IPS-18c (cell line): Measurements from ENCODE around the gene ARHGEF6.

ENCODE experiments used
- H3K4me3 ChIP-seq: 2 replicates; pipeline ENCODE4 v1.7.0; 2013; ENCODE audit warnings: low read depth, mild to moderate bottlenecking, low read length, moderate library complexity; ENCODE audit not compliant: insufficient read depth
- H3K9me3 ChIP-seq: one replicate; pipeline ENCODE4 v1.6.1; 2013; ENCODE audit warnings: mild to moderate bottlenecking, low read length, moderate library complexity; ENCODE audit not compliant: control insufficient read depth, insufficient read depth

Gene ARHGEF6

DNA sequence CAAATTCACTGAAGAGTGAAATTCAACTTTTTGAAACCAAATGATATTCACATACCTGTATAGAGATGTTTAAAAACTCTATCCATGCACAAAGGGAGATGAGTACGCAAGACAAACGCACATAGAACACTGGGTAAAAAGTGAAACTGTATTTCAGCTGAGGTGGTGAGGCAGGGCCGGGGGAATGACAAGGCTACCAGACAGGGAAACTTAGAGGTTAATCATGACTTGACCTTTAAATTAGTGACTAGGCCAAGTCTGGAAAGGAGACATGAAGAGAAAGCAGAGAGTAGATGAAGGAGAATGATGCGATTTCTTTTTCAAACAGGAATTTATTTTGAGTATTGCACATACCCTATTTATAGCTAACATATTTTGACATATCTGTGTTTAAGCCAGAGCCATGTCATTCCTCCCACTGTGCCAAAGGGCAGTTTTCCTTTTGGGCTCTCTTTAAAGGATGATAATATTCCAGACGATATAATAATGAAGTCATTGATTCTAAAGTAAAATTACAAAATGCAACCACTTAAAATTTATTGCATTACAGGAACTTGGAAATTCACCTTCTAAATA lies 49.4 kb downstream of the ARHGEF6 start:
- no peak overlapping the region for H3K4me3 ChIP-seq
- peaks cover 2% of the 10 kb centered on the region for H3K9me3 ChIP-seq

GRCh38 chrX:136728393-136728792 lies 52.3 kb downstream of the ARHGEF6 start:
- Histone ChIP-seq H3K4me3 (no peak overlapping the region), H3K9me3 (peaks cover 5% of the 10 kb centered on the region)

- no peak overlapping the region for H3K4me3 ChIP-seq
- peaks cover 6% of the 10 kb centered on the region for H3K9me3 ChIP-seq
Observed at GRCh38 chrX:136725441-136726104, 55.2 kb downstream of the ARHGEF6 start.

DNA sequence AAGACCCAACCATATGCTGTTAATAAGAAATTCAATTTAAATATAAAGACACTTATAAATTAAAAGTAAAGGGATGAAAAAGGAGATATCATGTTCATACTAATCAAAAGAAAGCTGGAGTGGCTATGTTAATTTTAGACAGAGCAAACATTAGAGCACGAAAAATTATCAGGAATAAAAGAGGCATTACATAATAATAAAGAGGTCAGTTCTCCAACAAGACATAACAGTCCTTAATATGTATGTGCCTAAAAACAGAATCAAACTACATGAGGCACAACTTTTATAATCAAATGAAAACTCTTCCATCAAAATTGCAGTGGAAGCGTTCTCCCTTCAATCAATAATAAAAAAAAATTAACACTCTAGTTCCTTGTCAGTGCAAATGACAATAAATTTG lies 62.6 kb downstream of the ARHGEF6 start:
- Histone ChIP-seq H3K9me3 (no peaks in the 10 kb centered on the region), H3K4me3 (no peak overlapping the region)

- Histone ChIP-seq H3K9me3 (no peaks in the 10 kb centered on the region), H3K4me3 (no peak overlapping the region)
Observed at GRCh38 chrX:136714626-136715599, 65.8 kb downstream of the ARHGEF6 start.

GRCh38 chrX:136712650-136713310 lies 68.0 kb downstream of the ARHGEF6 start:
- H3K4me3 ChIP-seq: peak overlapping the region; percentile 20; the same call in 1 of the 2 replicates
- no peaks in the 10 kb centered on the region for H3K9me3 ChIP-seq

DNA sequence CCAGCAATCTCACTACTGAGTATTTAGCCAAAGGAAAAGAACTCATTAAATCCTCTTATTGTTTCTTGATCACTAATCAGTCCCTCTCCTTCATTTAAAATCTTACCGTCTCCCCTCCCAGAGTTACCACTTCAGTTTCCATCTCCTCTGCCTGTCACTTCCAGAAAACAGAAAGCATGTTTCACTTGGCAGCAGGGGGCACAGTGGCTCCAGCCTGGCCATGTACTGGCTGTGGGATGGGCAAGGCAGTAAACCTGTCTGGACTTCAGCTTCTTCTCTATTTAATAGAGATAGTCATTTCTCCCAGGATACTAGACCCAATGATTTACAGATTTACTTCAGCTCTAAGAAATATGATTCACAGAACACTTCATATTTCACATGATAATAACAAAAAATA lies 69.6 kb downstream of the ARHGEF6 start:
- Histone ChIP-seq H3K9me3 (peaks cover 4% of the 10 kb centered on the region), H3K4me3 (no peak overlapping the region)

GRCh38 chrX:136710325-136710951 lies 70.3 kb downstream of the ARHGEF6 start:
- no peak overlapping the region for H3K4me3 ChIP-seq
- peaks cover 4% of the 10 kb centered on the region for H3K9me3 ChIP-seq

DNA sequence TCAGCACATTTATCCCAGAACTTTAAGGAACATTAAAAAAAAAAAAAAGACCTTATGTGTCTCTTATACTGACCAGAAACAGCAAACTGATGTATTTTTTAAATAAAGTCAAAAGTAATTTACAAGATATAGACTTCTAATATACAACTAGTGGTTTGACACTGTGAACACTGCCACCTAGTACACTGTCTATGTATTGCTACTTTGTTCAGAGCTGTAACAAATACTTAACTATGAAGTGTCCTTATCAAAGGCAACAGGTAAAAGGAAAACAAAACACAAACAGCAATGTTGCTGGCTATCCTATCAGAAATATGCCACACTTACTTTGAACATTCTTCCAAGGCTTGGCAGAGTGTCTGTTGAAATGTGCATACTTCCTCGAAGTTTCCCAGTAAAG lies 72.4 kb downstream of the ARHGEF6 start:
- peaks cover 4% of the 10 kb centered on the region for H3K9me3 ChIP-seq

DNA sequence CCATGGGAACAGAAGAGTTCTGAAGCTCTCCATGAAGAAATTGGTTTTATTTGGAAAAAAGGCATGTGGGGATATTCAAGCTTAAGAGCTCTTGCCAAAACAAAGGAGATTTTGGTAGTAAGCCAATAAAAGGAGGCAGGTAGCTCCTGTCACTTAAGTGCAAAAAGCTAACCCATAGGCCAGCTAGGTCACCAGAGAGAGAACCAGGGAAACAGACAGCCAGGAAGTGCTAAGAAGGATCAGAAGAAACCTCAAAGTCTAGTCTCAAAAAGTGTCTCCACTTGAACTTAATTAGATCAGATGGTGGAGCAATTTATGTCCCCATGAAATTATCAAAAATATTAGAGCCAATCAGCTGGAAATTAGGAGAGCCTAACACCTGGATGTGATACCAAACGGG lies 83.6 kb downstream of the ARHGEF6 start:
- H3K9me3 ChIP-seq: peaks cover 7% of the 10 kb centered on the region
- no peak overlapping the region for H3K4me3 ChIP-seq

More for the DNA sequence above, 72.4 kb downstream of the ARHGEF6 start:
- no peak overlapping the region for H3K4me3 ChIP-seq

DNA sequence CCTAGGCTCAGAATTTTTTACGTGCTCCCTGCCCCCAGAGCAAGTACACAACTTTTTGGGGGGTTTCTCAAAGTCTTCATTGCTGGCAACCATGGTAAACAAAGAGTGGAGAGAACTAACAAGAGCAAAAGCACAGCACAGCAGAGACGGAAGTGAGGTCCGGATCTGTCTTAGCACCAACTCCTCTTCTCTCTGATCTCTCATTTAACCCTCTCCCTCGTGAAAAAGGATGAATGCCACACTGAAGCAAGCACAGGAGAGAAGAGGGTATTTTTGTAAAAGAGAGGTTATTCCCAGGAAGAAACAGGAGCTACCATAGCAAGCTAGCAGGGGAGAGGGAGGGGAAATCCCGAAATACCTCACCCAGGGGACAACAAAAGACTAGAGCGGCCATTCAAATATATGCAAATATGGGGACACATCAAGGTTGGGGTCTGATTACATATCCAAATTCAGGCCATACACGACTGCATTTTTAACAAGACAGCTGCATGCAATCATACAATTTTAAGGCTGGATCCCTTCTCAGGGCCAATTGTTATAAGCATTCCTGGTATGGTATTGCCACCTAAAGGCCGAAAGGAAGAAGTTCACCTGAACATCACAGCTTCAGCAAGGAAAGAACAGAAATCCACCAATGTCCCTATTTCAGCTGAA lies 86.2 kb downstream of the ARHGEF6 start:
- Histone ChIP-seq H3K4me3 (no peak overlapping the region), H3K9me3 (peaks cover 7% of the 10 kb centered on the region)

GRCh38 chrX:136692271-136692670 lies 88.5 kb downstream of the ARHGEF6 start:
- no peak overlapping the region for H3K4me3 ChIP-seq
- peaks cover 5% of the 10 kb centered on the region for H3K9me3 ChIP-seq

DNA sequence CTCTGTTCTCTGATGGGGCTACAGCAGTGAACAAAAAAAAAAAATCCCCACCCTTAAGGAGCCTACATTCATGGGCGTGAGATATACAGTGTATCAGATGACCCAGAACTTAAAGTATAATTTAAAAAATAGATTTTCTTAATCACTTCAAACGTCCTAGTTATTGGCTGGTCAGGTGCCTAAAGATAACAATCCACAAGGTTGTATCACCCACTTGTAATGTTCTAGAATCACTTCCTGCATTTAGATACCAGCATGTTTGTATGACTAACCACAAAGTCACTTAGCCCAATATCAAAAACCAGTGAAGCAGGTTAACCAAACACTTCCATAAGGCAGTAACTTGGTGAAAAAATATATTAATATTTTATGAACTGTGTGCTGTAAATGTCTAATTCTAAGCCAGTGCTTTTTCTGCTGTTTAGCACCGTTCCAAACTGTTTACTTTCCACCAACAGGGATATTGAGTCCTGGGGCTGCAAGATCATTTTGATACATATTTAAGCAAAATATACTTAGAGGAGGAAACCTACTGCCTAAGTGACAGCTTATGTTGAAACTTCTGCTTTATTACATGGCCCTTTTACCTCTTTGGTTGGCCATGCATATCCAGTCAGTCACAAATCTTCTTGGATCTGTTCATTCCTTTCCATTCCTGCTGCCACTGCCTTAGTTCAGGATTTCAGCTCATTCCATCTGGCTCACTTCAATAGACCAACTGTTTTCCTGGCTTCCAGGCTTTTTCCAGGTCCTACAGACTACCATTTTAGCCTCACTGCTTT lies 89.5 kb downstream of the ARHGEF6 start:
- H3K9me3 ChIP-seq: peaks cover 5% of the 10 kb centered on the region

GRCh38 chrX:136689436-136689835 lies 91.3 kb downstream of the ARHGEF6 start:
- Histone ChIP-seq H3K4me3 (no peak overlapping the region), H3K9me3 (peaks cover 3% of the 10 kb centered on the region)

More for the DNA sequence above, 89.5 kb downstream of the ARHGEF6 start:
- no peak overlapping the region for H3K4me3 ChIP-seq

- H3K9me3 ChIP-seq: peaks cover 4% of the 10 kb centered on the region
- H3K4me3 ChIP-seq: no peak overlapping the region
Observed at GRCh38 chrX:136687457-136687856, 93.3 kb downstream of the ARHGEF6 start.

DNA sequence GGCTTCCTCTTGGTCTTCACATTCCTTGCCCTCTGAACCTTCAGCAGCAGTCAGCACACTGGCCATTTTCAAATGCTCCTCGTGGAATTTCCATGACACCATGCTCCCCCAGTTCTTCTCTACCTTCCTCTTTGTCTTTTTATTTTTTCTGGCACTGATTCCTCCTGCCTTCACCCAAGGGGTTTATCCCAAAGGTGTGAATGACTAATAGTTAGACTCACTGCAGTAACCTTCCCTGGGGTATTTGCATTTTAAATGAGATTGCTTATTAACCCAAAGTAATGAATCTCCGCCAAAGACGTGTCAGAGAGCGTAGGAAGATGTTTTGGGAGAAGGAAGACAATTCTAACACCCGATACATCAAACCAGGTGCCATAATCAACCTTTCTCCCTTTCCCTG lies 96.6 kb downstream of the ARHGEF6 start:
- Histone ChIP-seq H3K4me3 (no peak overlapping the region), H3K9me3 (peaks cover 4% of the 10 kb centered on the region)
